ENCODE results near the gene TRA2B.

Gene TRA2B

DNA sequence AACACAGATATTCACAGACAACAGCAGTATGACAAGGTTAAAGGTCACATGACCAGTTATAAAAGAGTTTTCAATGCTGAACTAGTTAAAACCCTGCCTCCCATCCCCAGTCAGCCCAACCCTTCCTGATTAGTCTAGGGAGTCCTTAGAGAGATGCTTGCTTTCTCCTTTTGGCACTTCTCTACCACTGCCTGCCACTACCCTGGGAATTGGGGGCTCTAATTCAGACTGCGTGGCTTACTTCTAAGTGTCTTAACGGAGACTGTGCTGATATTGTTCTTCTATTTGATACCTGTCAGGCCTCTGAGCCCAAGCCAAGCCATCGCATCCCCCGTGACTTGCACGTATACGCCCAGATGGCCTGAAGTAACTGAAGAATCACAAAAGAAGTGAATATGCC is 11.7 kb upstream of the TRA2B start:
- DNase-seq: no peak

DNA sequence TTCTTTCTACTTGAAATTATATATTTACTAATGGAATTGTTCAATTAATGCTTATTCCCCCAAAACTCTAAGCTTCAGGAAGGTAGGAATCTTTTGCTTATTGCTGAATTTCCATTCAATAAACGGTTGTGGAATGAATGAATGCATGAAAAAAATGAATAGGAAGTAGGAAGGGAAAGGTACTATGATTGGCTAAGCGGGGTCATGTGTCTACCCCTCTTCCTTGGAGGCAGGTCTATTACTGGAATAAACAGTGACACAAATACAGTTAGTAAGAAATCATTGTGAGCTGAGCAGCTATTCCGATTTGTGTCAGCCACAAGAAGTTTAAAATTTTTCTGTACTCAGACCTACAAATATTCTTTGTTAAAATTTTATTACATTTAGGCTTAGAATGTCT is 10.5 kb upstream of the TRA2B start:
- DNase-seq: no peak

DNA sequence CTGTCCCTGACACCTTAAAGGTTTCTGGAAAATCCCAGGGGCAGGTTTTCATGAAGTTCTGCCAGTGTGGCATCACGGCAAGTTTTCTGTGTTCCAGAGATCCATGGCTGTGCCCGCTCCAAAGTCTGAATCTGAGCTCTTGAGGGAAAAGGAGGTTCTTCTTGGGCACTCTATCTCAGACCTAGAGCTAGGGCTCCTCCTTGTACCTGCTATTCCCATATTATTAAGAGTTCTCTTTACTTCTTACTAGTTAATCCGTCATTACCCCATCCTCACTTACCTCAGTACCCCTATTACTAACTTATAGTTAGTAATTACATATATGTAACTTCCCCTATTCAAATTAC is 5.9 kb upstream of the TRA2B start:
- no peak for DNase-seq

DNA sequence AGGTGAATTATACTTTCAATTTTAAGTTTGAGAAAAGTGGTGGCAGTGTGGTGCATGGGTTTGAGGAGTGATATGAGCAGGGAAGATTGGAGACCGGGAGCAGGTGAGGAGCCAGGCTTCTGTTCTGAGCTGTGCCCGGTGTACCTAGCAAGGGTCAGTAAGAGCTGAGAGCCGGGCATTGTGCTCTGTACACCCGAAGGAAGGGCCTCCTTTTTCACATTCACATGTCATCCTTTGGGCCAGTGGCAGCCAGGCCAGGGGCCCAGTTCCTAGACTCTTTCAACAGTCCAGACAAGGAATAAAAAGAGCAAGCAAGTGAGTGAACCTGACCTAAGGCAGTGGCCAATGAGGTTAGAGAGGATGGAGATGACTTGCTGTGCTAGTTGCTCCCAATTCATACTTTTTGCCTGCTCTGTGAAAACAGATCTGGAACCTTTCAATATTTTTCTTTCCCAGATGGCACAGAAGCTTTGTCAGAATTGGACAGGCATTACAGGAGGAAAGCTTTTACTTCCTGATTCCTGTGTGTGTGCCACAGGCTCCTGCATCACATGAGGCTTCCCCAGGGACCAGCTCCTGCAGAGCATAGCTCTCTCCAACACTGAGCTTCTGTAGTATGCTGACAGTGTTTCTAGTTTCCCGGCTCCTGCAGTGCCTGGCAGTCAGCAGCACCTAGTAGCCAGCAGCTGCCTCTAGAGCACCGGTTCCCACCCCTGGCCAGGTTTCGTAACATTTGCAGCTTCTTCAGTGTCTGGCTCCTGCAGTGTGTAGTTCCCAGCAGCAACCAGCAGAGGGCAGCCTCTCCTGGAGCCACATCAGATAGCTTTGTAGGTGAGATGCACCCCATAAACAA is 5.3 kb upstream of the TRA2B start:
- DNase-seq: peak; percentile 93

DNA sequence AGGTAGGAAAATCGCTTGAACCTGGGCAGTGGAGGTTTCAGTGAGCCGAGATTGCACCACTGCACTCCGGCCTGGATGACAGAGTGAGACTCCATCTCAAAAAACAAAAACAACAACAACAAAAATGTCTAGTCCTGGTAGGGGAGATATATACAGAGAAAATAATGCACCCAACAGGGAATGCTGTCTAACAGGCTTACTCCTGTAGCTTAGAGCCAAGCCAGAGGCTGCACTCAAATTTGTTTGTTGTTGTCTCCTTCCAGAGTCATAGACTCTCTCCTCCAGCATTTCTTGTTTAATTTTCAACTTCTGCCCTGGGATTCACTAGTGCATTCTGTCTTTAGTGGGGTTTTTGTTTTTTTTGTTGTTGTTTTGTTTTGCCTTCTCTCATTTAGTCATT is 4.6 kb upstream of the TRA2B start:
- no peak for DNase-seq

DNA sequence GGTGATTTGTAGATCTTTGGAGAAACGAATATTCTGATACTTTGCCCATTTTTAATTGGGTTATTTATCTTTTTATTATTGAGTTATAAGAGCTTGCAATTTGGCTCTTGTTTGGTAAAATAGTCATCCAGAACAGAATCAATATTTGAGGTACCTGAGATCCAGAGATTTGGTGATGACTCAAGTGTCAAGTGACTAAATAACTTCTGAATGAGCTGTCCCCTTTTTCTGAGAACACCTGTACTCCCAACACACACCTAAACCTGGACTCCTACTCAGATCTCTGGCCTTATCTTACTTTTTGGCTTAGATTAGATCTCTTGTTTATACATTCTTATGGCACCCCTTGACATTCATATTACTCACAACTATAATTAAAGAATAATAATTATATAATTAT is 3.1 kb upstream of the TRA2B start:
- DNase-seq: no peak

DNA sequence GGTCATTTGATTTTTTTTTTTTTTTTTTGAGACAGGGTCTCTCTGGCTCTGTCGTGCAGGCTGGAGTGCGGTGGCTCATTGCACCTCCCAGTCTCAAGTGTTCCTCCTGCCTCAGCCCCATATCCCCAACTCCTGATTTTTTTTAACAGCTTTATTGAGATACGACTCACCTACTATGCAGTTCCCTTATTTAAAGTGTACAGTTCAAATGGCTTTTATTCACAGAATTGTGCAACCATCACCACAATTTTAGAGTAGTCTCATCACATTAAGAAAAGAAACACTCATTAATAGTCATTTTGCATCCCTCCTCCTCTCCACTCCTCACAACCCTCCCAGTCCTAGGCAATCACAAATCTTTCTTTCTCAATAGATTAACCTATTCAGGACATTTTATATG is 1.9 kb upstream of the TRA2B start:
- no peak for DNase-seq

DNA sequence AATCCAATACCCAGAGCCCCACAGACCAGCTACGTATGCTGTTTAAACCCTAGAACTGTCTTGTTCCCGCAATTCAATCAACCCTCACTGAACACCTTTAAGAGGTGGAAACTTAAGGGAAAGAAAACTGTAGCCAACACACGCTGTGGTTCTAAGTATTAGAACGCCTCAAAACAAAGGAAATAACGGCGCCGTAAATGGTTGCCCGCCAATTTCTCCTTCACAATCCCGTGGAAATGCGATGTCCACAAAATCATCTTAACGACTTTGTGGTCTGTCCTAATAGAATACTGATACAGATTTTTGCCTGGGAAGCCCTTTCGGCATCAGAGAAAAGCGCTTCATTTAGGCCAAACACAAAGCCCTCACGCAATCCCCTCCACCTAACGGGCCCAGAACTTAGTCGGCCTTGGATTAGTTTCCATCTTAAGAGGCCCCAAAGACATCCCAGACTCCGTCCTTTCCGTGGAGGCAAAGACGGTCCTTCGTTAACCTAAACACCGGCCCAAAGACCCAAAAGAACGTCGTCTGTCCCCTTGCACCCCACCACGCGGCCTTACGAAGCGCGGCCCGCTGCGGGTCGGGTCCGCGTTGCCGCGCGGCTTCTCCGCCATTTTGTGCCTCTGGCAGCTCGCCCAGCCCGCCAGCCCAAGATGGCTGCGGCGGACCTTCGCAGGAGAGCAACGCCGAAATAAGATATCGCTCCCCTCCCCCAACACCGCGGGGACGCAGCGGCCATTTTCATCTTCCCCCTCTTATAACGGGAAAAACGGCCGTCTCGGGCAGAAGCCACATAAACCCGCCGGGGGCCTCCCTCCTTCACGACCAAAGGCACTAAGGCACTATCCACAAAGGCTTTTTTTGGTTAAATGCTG is 763 bp downstream of the TRA2B start:
- peak; percentile 86 for DNase-seq

DNA sequence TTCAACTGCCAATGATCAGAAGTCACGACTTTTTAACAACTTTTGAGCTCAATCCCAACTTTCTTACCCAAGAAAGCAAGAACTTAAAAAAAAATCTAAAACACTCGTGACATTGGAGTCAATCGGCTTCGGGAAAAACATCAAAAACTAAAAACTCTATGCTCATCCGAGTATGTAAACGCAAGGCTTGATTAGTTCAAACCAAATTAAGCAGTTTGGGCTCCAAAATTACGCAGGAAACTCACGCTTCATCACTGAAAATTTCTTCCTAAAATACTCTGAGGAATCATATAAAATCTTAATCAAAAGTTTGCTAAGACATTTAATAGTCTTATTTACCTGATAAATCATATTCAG is 1.6 kb downstream of the TRA2B start:
- no peak for DNase-seq

DNA sequence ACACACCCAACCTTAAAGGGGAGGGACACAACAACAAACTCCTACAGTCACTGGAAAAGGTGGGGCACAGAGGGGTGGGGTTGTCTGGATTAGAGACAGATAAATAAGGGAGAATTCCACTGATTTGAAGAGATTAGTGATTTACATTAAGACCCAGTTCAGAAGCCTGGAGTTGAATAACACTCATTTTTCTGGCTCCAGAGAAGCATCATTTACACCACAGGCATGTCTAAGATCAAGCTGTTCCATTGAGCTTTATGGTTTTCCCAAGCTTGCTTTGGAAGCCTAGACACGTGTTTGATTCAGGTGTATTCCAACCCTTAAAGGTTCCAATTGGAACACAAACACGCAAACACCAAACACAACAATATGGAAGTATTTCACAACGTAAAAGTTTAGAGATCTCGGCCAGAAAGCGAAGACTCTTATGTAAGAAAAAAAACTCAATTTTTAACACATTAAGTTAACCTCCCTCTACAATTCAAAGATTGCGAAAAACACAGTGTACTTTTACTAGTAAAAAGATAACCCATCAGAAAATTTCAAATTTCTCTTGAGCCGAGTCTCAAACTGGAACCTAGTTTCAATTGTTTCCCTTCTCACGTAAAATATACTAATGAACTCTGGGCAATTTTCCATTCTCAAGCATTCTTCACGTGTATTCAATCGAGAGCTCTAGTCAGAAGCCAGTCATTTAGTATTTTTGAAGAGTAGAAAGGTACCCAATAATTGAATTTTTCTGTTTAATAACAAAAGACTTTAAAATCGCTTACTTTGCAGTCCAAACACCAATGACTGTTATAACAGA is 2.1 kb downstream of the TRA2B start:
- no peak for DNase-seq

DNA sequence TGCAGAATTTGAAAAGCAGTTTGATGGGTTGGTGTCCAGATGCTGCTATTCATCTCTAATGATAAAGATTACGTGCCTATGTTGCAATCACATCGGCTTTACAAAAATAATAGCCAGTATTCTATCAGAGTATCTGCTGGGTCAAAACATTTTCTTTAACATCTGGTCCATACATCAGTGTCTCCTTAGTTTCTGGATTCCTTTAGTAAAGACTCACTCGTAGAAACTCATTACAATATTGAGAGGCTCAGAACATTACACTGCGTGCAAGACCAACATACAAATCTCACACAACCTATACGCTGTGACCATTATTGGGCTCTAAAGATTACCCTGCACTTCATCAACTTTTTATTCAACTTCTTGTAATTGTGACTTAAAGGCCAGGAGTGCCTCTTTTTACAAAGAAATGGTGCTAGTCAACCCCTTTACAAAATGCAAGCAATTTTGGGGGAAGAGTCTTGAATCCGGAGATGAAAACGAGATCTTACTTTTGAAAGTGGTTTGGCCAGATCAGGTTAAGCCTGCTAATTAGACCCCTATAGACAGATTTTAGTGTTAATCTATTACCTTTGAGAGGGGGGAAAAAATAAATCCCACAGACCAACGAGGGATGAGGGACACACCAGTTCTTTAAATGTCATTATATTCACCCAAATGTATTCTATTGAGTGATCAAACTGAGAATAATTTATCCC is 2.9 kb downstream of the TRA2B start:
- DNase-seq: no peak

DNA sequence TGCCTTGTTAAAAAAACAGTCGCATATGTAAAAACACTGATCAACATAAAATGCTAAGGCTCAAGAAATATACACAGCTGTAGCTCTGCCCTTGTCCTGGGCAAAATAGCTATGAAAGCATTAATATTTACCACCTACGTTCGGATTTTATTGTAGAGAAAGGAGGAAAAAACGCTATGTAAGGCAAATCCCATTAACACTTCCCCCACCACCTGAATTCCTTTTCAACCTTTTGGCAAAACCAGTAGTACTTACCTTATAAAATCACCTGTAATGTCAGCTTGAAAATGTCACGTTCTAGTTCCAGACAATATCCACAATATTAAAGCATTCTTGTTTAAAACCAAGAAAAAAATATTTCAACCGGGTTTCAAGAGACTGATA is 3.6 kb downstream of the TRA2B start:
- no peak for DNase-seq

DNA sequence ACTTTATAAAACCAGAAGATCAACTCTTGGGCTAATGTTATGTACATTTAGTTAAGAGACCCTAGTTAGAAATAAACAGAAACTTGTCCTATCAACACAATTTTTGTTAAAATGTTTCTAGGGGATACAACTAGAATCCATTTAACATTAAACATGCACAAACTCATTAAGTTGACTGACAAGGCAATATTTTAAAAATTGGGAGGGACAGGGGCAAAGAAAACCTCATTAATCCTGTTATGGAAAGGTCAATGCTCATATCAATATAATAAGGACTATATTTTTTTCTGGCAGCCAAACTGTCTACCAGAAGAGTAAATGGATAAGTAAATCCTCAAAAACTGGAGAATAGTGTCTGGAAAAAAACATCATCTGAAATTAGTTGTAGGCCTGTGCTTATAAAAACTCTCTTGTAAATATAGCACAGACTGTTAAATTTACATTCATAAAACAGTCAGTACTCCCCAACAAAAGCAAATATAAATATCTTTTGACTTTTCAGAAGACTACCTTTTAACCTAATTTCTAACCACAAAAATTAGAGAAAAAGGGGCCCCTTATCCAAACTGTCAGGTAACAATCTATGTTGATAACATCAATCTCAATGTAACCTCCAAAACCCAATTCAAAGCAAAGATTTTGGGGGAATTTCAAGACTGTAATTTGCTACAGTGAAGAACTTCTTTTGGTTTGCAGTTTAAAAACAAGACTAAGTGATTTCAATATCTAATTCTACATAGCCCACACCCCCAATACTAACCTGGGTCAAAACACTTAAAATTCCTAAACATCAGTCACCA is 4.2 kb downstream of the TRA2B start:
- DNase-seq: no peak

DNA sequence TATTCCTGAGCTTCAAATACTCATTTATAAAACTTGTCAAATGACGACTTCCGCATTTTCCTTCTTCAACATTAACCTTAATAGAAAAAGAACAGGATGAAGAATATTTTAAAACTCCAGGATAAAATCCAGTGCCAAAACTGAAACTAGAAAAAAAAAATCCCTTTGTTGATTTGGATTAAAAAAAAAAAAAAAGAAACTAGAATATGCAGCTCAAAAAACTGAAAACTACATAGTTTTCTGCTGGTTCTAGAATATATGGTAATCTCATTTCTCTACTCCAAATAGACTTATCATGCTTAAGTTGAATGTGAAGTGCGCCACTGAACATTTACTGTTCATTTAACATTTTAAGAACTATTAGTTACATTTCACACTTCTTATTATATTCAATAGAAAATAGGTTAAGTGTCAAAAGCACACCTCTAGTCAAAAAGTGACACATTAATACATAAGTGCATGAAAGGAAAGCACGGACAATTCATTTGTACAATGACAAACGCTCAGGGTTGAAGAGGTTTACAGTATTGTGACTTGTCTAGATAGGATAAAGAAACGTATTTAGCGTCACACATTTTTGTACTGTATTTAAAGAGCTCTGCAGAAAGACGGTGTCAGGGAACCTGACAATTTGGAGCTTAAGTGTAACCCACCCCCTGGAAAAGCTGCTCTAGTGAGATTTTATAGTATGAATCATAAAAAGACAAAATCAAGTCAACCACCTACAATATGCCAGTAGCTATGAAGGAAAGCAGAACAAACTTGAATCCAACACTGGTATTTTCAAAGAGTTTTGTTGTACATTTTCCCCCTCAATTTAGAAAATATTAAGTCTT is 5.8 kb downstream of the TRA2B start:
- DNase-seq: no peak

DNA sequence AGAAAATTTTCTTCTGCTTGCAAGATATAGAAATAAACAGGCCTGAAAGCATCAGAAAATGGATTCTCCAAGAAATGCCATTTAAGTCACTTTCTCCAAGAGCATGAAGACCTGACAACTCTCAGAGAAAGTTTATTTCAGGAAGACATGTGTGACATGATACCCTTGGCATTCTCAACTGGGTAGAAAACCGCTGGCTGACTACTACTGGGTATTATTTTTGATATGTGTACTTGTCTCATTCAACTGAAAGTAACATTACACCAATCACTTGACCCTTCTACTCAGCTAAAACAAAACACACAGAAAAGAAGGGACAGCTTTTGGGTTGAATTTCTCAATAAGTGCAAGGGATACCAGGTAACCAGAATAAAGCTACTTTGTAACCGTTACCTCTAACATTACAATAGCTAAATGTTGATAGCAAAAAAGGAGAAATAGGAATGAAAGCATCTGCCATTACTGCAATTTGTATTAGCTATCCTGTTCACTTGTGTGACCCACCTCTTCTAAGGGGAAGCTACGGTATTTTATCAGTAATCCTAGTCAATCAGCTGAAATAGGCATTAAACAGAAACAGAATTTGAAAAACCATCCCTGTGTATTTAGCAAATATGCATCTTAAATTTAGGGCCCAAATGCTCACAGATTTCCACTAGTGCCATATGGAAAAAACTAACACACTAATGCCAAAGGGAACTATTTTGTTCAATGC is 7.3 kb downstream of the TRA2B start:
- DNase-seq: no peak

DNA sequence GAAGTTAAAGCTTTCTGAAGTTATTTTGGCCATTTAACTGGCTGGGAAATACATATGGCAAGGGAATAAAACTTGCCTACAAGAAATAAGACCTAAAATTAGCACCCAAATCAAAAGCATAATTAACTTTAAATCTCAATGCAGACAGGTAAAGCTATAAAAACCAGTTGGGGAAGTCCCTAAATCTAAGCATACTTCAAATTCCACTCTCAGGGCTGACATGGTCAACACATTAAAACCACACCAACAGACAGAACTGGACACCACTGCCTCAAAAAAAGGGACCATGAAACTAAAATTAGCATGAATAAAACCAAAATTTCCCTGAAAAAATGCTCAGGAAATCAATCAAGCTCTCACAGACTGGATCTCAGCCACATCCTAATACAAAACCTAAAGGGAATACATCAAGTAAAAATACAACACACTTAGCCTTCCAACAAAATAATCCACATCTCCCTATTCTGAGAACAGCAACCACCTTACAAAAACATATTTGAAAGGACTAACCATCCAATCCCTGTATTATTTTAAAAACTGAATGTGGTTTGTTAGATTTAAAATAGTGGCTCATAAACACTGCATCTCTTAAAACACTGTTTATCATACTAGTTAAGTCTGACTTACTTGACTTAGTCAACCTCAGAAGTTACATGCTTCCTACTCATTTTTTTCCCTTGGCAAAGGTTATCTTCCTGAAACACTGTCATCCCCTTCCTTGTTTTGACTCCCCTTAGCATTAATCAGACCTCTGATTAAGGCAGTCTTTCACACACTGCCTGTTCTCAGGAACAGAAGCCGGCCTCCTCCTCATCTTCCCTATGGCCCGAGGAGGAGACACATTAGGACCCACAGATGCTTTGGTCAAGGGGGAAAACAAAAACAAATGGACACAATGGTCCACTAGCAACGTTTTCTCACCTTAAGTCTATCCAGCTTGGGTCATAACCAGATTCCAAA is 8.3 kb downstream of the TRA2B start:
- no peak for DNase-seq

DNA sequence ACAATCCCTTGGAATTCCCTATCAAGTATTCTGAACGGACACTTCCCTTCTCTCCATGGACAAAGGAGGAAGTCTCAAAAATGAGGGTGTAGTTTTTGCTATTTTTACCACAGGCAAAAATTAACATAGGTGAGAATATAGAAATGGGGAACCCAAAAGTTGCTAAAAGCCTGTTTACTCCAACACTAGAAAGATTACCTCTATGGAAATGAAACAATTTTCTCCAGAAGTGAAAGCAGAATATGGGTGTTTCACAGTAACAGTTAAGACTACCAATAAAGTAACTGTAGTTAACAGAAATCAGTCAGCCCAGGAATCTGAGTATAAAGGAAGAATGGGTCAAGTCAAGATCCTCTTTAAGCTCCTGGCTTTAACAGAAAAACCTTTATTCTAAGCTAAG is 9.3 kb downstream of the TRA2B start:
- no peak for DNase-seq

DNA sequence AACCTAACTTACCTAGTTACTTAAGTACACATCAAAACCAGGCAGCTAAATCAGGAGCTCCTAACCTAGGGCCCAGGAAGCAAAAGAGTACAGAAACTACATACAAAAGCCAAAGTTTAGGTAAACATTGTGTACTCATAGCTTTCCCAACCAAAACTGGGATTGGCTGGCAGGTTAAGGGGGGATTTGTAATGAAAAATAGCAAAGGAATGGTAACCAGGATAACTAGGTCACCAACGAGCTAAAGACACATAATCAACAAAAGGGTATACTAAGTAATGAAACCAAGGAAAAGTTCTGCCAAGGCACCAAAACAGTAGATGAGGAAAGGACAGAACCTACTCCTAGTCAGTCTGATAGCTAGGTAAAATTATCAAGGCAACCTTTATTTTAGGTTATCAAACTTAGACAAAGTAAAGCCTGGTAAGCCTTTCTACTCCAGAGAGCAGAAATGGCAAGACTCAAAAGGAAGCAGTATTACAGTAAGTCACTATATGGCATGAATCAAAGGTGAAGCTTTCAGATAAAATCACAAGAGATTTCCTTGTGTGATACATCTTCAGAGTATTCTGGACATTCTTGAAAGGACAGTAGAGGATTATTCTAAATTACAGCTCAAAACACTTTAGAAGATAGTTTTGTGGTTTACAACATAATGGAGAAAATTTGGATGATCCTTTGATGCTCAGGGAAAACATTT is 10.2 kb downstream of the TRA2B start:
- no peak for DNase-seq

DNA sequence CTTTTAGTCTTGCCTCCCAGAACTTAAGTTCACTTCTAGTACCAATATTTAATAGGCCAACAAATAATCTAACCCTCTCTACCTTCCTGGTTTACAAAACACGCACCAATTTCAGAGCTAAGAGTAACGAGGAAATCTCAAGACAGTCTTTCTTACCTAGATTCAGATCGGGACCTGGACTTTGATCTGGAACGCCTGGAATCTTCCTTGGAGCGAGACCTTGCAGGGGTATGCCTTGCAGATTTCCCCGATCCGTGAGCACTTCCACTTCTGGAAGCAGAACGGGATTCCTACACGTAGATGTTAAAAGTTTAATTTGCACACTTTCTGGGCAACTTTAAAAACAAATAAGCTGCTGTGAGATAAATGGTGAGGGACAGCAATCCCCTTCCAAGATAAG is 11.4 kb downstream of the TRA2B start:
- DNase-seq: no peak

All from islet precursor cell (in vitro differentiated cells).